Left lung (tissue), 10 donors: ENCODE results near the gene TP53I3. TPM values are rescaled to one million over a fixed set of nuclear protein-coding genes. Genes with fewer than 3 reads are reported as not detected.

Experiments
- ATAC-seq: fragments of 200-7000 bp; cut with Tn5 transposase; one replicate; pipeline ENCODE4 v1.9.1; 2020; ENCODE audit warnings: moderate library complexity
- DNase-seq, 4 donors: peaks; one replicate each; pipeline ENCODE4 v3.0.0-alpha.2; 2013 to 2020
- H3K27ac ChIP-seq, 2 donors: fragments of 200-600 bp; sonication (generic) in 1 of 2; one replicate each; pipeline versions ENCODE4 v1.5.0 to v1.8.0; 2020 to 2021
- H3K27me3 ChIP-seq, 2 donors: fragments of 200-600 bp; sonication (generic) in 1 of 2; one replicate each; pipeline versions ENCODE4 v1.5.0 to v1.8.0; 2020 to 2021
- H3K36me3 ChIP-seq, 2 donors: fragments of 200-600 bp; sonication (generic) in 1 of 2; one replicate each; pipeline versions ENCODE4 v1.5.0 to v1.8.0; 2020 to 2021
- H3K4me1 ChIP-seq, 2 donors: fragments of 200-600 bp; one replicate each; pipeline ENCODE4 v1.8.0; 2021
- H3K4me3 ChIP-seq, 2 donors: fragments of 200-600 bp; sonication (generic) in 1 of 2; one replicate each; pipeline versions ENCODE4 v1.5.0 to v1.8.0; 2020 to 2021; ENCODE audit warnings: mild to moderate bottlenecking in 1 of 2
- H3K9me3 ChIP-seq, 2 donors: fragments of 200-600 bp; sonication (generic) in 1 of 2; one replicate each; pipeline versions ENCODE4 v1.5.0 to v1.8.0; 2020 to 2021
- CTCF ChIP-seq, 2 donors: fragments of 200-600 bp; sonication (generic) in 1 of 2; IDR thresholded peaks; one replicate each; pipeline versions ENCODE4 v1.5.0 to v1.8.0; 2021; ENCODE audit warnings: antibody characterized with exemption in 2 of 2
- intact Hi-C, 2 donors: fragments of 100-400 bp; cut with DNase I; formaldehyde crosslinking; loops; one replicate each; pipeline versions ENCODE4 v1.11.2 to v1.14.2; 2022
- polyA plus RNA-seq, 6 donors: library from polyadenylated mRNA; unstranded; fragments of 120-200 nt; gene quantifications; one replicate each; pipeline ENCODE4 v1.2.1, GENCODE V29; 2013; ENCODE audit not compliant: insufficient read length in 6 of 6
- total RNA-seq, 2 donors: library from RNA; stranded (reverse); fragmentation: NEBNext Ultra II Directional; extraction: Animal tissue kit (Norgen Biotek cat#: 25700); gene quantifications; one replicate each; pipeline ENCODE4 v1.2.1, GENCODE V29; 2021
- donor health status: DM: no; HTN: yes; CAD: no.
- donor health status: DM: no; HTN: no; CAD: no.

Gene TP53I3
- total and polyA plus RNA-seq, 8 donors = 53.3 to 123 (median 64.8) TPM

GRCh38 chr2:24073816-24074215, 10.8 kb downstream of the TP53I3 start:
- no peak for ATAC-seq
- Histone ChIP-seq H3K36me3 (peaks cover 0 to 52% of the 10 kb centered on the region in 2 donors), H3K9me3 (no peaks in the 10 kb centered on the region), H3K4me3 (no peak overlapping the region), H3K4me1 (peaks cover 13 to 33% of the 10 kb centered on the region in 2 donors), H3K27me3 (no peaks in the 10 kb centered on the region), H3K27ac (no peak overlapping the region)
- DNase-seq = no peak
- intact Hi-C loops = no loop called here
- no peak for TF ChIP-seq CTCF (IDR thresholded peaks at IDR 0.05)

- no peak overlapping the region for H3K4me3 ChIP-seq
- DNase-seq = no peak
- intact Hi-C loops = no loop called here
- peaks cover 0 to 65% of the 10 kb centered on the region in 2 donors for H3K36me3 ChIP-seq
- no peaks in the 10 kb centered on the region for H3K27me3 ChIP-seq
- peaks cover 8 to 20% of the 10 kb centered on the region in 2 donors for H3K4me1 ChIP-seq
- H3K9me3 ChIP-seq = no peaks in the 10 kb centered on the region
- H3K27ac ChIP-seq = no peak overlapping the region
- no peak for ATAC-seq
- no peak for TF ChIP-seq CTCF (IDR thresholded peaks at IDR 0.05)
Observed at GRCh38 chr2:24072259-24072658, 12.4 kb downstream of the TP53I3 start.

GRCh38 chr2:24065341-24065740, 19.3 kb downstream of the TP53I3 start:
- DNase-seq (no peak), ATAC-seq (no peak)
- TF ChIP-seq CTCF (IDR thresholded peaks at IDR 0.05) = no peak
- peaks cover 0 to 50% of the 10 kb centered on the region in 2 donors for H3K36me3 ChIP-seq
- no peak overlapping the region for H3K4me3 ChIP-seq
- H3K27me3 ChIP-seq = no peaks in the 10 kb centered on the region
- H3K27ac ChIP-seq = no peak overlapping the region
- H3K4me1 ChIP-seq = no peaks in the 10 kb centered on the region
- no peaks in the 10 kb centered on the region for H3K9me3 ChIP-seq
- intact Hi-C loops = no loop called here

- Histone ChIP-seq H3K36me3 (no peaks in the 10 kb centered on the region), H3K4me3 (no peak overlapping the region), H3K27me3 (no peaks in the 10 kb centered on the region), H3K4me1 (no peaks in the 10 kb centered on the region), H3K27ac (no peak overlapping the region), H3K9me3 (no peaks in the 10 kb centered on the region)
- intact Hi-C loops = no loop called here
- ATAC-seq (no peak), DNase-seq (no peak)
- no peak for TF ChIP-seq CTCF (IDR thresholded peaks at IDR 0.05)
Observed at GRCh38 chr2:24058564-24059271, 25.9 kb downstream of the TP53I3 start.

- intact Hi-C loops = no loop called here
- no peak for TF ChIP-seq CTCF (IDR thresholded peaks at IDR 0.05)
- no peaks in the 10 kb centered on the region for H3K9me3 ChIP-seq
- H3K36me3 ChIP-seq = no peaks in the 10 kb centered on the region
- no peaks in the 10 kb centered on the region for H3K4me1 ChIP-seq
- no peak overlapping the region for H3K4me3 ChIP-seq
- peaks cover 0 to under 1% of the 10 kb centered on the region in 2 donors for H3K27me3 ChIP-seq
- no peak for DNase-seq
- ATAC-seq = no peak
- no peak overlapping the region for H3K27ac ChIP-seq
Observed at GRCh38 chr2:24055750-24056149, 28.9 kb downstream of the TP53I3 start.
